NCI-H2081 (cell line): Measurements from ENCODE around the gene UNC5C.

Source experiments
- DNase-seq, 2 experiments: peaks; one replicate each; lab custom pipeline; 2025; lab: John Stamatoyannopoulos, UW

UNC5C gene

DNA sequence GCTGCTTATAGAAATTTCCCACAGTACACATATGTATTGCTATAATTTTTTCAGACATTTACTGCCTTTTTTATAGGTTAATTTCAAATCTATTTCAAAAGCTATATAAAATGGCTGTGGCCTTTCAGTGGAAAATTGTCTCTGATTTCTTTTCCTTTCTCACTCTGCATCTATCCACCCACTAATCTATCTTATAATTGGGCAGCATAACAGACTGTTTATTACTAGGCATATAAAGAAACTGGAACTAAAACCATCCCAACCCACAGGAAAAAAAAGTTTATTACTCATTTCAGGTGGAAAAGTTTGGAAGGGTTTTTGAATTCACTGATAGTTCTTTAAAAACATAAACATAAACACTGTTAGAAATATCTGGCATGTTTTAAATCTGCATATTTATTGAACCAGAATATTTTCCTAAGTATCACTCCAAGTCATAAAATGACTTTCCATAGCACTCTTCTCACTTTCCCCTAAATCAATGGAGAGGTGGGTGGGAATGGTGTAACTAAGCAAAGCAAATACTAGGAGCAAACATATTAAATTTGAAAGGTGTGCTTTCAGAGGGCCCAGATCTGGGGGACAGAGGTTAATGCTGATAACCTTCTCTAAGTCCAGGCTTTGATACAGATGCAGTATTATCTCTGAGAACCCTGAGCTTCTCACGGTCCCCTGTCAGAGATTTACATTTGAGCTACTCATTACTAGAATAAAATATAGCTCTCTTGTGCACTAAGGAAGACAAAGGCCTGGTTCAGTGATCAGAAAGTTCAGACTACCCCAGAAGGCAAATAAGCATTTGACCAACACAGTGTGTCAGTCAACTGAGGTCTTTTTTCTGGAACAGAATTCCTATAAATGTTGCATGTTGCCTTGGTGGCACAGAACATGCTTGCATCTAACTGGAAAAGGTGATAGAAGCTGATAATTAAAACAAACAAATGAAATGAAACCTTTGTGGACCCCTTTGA lies 328.3 kb downstream of the UNC5C start:
- no peak for DNase-seq

- DNase-seq = no peak
Measured at GRCh38 chr4:95219109-95219508, 329.7 kb downstream of the UNC5C start.

DNA sequence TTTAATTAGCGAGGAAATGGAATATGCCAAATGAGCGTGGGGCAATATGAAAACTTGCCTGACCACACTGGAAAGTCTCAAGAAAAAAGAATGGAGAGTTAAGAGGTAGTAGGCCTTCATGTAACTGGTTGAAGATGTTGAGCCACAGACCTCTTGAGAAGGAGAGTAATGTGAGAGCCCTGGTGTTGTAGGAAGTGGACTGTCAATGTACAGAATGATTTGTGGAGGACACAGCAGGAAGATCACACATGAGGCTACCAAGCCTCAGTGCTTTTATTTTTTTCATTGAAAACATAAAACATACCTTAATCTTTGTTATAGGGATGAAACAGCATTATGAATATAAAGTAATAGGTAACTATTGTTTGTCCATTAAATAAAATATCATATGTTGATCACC lies 331.6 kb downstream of the UNC5C start:
- DNase-seq = no peak

GRCh38 chr4:95216636-95217035 lies 332.1 kb downstream of the UNC5C start:
- DNase-seq = no peak

DNA sequence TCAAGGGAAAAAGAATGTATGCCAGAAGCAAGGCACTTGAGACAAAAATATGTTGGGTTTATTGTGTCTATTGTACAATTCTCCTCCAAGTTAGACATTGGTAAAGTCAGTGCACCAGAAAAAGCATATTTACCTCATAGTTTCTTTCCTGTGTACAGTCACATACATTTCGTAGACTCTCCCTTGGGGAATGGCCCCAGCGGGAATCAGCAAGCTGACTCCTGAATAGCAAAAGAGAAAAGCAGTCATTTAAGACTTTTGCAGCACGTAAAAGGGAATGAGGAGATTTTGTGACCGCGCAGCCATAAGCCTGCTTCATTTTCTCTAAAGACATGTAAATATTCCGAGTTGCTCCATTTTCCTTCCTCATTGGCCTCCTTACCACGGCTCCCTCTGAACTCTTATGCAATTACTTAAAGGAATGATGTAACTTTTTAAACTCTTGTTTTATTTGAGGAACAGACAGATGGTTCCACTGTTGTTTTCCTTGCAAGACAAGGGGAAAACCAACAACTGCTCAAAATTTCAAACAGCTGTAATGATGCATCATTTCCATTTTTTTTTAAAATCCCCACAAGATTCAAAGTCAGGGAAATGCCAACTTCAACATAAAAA lies 332.7 kb downstream of the UNC5C start:
- DNase-seq = no peak

DNA sequence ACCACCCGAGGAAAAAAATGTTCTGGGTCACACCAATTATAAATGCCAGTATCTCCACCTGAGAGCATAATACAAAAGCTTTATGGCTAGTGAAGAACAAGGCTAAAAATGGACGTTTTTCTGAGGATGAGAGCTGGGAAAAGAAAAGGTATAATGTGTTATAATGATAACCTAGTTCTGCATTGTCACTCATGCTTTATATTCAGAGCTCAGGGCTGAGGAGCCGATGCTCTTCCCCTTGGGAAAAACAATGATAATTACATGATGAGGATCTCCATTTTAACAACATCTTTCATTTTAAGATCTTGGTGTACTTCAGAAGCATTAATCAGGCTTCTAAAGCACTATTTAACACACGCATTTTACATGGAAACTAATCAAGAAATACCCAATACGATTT lies 333.7 kb downstream of the UNC5C start:
- DNase-seq = no peak

DNA sequence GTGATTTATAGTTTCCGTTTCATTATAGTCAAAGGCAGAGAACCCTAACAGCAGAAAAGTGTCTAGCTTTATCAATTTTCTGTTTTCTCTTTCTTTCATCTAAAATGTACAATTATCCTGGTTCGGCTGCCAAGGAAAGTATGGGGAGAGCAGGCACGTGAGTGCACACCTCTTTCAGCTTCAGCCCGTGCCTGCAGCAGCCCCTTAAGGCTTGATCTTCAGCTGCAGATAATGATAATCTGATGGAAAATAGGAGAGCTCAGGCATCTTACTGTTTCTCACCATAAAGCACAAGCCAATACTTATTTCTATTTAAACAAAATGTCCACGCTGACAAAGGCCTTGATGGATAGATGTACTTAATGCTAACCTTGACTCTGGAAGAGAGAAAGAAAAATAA lies 334.4 kb downstream of the UNC5C start:
- DNase-seq = no peak

DNA sequence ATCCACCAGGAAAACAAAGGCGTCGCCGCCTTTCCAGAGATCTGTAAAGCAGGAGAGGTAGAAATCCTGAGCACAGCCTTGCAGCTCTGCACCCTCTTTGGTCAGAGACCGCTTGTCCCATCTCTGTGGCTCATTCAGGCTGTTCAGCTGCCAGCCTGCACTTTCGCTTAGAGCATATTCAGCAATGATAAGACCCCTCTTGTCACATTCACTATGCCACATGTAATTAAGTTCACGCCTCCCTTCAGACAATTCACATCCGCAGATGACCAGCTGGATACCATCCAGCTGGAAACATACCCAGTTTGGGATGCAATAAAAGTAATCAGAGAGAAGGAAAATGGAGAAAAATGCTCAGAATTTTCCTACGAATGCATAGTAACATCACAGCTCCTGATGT lies 335.4 kb downstream of the UNC5C start:
- DNase-seq = peak in 1 of 2 experiments; percentile 51

- no peak for DNase-seq
Measured at GRCh38 chr4:95212692-95213091, 336.1 kb downstream of the UNC5C start.

DNA sequence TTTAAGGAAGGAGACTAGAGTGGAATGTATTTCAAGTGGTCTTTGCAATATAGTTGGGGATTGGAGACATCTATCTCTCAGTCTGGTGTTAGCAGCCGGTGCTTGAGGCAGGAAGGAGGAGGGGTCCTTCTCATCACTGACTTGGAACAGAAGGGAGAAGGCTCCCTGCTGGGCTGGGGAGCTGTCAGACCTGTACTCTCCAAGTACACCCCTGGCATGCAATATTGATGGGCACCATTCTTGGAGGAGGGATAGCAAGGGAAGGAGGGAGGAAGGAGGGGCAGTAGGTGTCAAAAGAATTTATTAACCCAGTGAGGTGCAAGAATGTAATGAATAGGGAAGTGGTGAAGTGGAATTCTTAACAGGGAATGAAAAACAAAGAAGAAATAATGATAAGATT lies 338.8 kb downstream of the UNC5C start:
- DNase-seq = no peak

DNA sequence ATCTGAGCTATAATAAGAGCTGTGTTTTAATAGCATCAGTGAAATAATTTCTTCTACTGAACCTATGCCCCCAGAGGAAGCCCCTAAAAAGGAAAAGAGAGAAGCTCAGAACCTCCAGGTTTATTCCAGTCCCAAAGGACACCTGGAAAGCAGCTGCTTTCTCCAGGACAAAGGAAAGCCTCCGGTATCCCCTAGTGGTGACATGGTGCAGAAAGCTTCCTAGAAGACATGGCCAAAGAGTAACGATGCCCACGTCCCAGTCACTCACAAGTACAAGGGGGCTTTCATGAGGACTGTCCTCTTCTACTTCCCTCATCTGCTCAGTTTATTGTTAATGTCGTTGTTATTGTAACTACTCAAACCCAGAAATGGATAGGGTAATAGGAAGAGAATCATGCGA lies 343.9 kb downstream of the UNC5C start:
- DNase-seq = no peak

DNA sequence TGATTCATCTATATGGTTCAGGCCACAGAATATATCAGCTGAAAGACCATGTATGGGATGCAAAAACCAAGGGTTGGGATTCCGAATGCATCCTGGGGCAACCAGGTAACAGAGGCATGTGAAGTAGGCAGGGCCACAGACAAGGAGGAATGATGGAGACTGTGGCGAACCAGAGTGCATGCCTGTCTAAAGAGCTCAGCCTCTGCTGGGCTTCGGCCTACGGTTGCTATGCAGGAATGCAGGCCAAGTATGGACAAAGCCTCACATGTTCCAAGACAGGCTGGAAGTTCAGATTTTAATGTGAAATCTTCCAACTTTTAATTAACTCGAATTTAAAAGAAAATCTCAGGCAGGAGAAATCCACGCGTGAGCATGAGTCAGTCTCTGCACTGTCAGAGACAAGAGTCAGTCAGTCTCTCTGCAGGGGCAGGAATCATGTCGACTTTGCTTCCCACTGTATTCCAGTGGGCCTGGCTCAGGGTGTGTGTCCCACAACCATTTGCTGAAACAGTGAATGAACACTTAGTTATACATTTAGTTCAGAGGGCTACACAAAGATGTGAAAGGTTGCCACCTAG lies 344.4 kb downstream of the UNC5C start:
- DNase-seq = no peak

DNA sequence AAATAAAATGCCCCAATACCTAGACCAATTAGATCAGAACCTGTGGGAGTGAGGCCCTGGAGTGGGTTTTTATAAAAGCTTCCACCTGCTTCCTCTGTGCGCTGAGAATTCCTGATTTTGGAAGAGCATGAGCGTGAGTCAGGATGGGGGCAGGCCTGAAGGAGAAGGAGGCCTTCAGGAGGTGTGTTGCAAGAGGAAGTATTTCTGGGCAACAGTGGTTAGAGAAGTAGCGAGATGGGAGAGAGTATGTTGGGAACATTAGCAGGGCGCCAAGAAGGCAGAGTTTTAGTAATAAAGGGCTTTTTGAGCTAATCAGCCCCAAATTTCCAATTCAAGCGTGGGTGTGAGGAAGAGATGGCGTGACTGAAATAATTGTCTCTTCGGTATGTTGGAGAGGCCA lies 349.8 kb downstream of the UNC5C start:
- no peak for DNase-seq

GRCh38 chr4:95197353-95197752 lies 351.4 kb downstream of the UNC5C start:
- no peak for DNase-seq

- DNase-seq = peak in 1 of 2 experiments; percentile 43
Measured at GRCh38 chr4:95193391-95194224, 355.2 kb downstream of the UNC5C start.

DNA sequence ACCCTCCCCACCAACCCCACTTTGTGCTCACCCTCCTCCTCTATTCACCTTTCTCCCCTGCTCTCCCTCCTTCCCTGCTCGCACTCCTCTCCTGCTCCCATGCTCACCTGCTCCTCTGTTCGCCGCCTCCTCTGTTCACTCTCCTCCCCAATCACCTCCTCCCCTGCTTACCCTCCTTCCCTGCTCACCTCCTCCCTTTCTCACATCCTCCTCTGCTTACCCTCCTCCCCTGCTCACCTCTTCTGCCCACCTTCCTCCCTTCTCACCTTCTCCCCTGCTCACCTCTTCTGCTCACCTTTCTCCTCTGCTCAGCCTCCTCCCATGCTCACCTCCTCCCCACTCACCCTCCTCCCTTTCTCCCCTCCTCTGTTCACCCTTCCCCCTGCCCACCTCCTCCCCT lies 357.2 kb downstream of the UNC5C start:
- DNase-seq = no peak

- DNase-seq = peak; percentile 28 to 33
Measured at GRCh38 chr4:95190751-95191436, 357.9 kb downstream of the UNC5C start.

DNA sequence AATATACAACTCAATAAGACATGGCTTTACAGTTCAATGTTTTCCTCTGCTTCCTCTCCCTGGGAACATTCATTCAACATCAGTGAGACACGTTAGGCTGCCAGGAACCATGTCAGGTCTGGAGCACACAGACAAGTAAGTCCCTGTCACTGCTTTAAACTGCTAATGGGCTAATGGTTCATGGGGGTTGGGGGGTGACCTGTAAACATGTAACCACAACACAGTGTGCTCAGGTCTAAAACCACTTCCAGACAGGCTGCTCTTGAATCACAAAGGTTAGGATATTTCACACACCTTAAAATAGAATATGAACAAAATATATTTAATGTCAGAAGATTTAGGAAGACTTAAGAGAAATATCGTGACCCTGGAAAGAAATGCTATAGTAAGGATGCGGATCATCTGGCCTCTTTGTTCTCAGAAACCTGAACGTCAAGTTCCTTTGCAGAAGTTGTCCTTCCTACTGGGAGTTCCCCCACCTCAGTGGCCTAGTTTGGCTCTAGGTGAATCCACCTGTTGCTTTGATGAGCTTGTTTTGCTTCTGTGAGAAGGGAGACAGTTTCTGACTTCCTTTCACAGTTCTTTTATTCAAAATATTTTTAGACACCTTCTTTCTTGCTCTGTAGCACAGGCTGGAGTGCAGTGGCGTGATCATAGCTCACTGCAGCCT lies 359.9 kb downstream of the UNC5C start:
- DNase-seq = no peak

DNA sequence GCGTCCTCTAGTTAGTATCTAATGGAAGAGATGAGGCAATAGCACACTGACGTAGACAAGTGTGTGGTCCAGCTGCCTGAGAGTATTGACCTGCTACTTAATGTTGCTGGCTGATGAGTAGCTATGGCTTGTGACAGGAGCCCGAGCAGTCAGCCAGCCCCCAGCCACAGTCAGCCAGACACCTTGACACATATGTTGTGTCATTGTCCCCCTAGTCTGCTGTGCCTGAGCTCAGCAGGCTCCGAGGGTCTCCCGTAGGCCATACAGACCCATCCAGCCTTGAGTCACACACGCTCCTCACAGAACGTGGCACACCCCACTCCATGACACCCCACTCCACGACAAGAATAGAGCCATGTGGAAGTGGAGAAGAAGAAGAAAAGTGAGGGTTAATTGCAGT lies 362.1 kb downstream of the UNC5C start:
- no peak for DNase-seq

DNA sequence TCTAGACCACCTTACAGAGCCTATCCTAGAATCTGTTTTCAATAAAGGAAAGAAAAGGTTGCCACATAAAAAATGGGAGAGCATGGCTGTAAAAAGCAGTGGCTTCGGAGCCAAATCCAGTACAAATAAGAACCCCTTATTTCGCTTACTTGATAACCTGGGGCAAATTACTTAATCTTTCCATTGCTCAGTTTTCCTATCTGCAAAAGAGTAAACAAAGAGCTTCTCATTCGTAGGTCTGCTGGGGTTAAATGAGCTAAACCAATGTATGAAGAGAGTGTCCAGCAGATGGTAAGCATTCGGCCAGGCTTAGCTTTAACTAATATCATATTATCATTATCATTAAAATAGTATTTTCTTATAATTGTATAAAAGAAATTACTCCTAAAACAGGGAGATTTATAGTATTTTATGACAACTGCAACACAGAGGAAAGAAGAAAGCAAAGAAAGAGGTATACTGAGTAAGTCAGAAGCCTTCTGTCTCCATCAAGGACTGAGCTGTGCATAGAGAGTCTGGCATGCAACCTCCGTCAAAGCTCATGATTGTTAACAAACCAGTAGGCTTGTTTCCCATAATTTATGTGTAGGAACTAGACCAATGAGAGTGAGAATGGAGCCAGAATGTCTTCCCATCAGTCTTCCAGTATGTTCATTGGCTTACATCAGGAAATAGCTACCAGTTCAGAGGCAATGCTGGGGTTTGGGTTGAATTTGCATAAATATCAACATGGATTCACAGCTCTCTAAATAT lies 364.9 kb downstream of the UNC5C start:
- DNase-seq = no peak
